Endometrium (tissue), 2 donors: ENCODE data around the gene CALY.

Source experiments
- FAIRE-seq: peaks from 2 replicates; lab custom pipeline; 2012; peaks lifted over from hg19 to GRCh38; lab: Jason Lieb, UNC
- donor health status: control.
- donor health status: control.

CALY gene

DNA sequence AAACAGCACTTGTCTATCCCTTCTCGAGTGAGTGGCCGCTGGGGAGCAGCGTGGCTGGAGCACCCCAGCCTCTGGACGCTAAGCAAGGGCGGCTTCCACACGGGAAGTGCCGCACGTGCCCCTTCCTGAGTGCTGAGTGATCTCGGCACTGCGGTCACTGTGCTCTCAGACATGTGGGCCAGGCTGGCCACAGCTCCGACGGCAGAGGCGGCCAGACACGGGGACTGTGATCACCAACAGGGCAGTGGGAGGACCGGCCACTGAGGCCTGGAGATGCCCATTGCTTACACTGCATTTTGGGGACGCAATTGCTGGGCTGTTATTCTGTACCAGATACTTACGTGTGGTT is 29.4 kb upstream of the CALY start:
- no peak for FAIRE-seq

DNA sequence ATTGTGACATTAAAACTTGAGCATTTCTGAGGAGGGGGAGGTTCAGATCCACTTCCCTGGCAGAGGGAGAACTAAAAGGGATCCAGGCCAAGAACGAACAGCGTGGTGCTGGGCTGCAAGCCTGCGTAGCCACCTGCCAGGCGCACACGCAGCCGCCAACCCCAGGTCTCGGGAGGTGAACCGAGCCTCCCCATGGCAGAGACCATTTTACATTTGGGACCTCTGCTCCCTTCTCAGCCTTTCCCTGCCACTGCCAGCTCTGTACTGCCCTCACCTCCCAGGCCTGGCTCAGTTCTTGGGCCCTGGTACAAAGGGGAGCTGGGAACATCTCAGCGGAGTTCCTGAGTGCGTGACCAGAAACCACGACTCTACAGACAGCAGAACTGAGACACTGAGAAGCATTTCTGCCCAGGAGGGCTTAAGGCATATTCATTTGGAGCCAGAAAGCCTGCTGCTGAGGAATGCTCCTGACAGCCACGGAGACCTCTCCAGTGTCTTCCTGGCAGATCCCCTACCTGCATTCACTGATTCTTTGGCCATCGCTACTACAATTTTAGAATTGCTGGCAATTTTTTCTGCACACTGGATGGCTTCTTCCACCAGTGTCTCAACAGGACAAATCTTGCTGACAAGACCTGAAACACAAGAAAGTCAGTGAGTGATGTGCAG is 28.9 kb upstream of the CALY start:
- no peak for FAIRE-seq

- FAIRE-seq: no peak
These were observed 28.1 kb upstream of the CALY start for GRCh38 chr10:133364645-133365431.

DNA sequence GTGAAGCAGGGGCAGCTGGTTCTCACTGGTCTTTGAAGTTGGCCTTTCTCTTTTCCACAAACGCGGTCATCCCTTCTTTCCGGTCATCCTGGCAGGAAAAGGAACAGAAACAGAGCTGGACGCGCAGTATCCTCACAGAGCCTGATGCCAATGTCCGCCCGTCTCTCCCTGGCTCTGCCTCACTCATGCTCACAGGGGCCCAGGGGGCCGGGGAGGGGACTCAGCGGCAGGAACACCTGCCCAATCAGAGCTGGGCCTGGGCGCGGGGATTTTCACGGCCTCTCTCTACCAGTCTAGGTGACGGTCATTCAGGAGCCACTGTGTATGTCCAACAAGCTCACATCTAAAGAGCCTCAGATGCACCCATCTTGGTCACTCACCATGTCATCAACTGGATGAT is 26.1 kb upstream of the CALY start:
- no peak for FAIRE-seq

- no peak for FAIRE-seq
These were observed 25.2 kb upstream of the CALY start for GRCh38 chr10:133361773-133362441.

DNA sequence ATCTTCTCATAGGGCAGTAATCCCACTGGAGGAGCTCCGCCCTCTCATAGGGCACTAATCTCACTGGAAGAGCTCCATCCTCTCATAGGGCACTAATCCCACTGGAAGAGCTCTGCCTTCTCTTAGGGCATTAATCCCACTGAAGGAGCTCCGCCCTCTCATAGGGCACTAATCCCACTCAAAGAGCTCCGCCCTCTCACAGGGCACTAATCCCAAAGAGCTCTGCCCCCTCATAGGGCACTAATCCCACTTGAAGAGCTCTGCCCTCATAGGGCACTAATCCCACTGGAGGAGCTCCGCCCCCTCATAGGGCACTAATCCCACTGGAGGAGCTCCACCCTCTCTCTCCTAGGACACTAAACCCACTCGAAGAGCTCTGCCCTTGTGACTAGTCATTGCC is 24.5 kb upstream of the CALY start:
- FAIRE-seq: no peak

DNA sequence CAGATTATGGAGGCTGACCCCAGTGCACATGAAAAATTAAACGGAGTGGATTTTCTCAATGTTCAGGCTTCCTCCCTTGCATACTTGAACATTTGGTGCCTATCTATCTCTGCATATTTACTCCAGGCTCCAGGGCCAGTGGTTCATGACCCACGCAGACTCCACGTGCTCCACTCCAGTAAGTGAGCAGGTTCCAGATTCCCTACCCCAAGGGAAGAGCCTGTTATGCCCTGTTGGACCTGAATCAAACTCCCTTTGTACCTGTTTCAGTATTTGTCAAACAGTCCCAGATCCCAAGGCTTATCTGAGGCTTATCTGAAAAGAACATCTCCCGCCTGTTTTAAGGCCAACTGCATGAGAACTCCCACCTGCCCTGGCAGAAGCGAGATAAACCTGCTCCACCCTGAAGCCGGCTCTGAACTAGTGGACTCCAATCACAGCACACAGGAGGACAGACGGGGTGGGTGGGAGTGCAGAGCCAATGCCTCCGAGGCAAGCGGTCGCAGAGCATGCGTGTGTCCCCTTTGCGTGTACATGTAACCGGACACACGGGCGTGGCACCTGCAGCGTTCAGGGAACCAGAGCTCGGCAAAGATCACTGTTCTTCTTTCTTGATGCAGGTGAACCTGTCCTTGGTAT is 23.4 kb upstream of the CALY start:
- FAIRE-seq: no peak

DNA sequence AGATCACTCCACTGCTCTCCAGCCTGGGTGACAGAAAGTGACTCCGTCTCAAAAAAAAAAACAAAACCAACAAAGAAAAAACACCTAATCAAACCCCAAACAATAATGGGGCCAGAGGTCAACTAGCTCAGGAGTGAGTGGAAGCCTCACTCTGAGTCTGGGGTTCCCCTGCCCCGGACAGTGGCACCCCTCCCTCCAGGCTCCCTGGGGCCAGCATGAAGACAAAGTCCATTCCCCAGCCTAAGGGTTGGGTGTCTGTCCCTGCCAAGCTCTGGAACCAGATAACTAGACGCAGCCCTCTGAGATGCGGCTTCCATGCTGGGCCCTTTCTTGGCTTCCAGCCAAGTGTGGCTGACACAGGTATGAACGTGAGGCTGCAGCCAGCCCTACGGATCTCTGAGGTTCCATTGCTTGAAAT is 22.9 kb upstream of the CALY start:
- no peak for FAIRE-seq

DNA sequence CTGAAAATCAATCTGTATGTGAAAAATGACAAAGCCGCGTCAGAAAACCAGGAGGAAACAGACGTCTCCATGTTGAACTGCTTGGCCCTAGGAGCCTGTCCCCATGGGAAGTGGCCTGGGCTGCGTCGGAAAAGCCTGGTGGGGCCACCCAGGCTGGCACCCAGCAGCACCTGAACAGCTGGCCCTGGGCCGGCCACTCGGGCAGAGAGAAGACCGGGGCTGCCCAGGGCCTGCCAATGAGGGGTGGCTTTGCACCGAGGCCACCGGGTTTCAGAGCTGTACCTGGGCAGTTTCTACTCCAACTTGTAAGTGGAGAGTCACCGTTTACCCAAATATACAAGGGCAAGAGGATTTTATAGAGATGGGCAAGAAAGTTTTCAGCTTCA is 22.2 kb upstream of the CALY start:
- no peak for FAIRE-seq

DNA sequence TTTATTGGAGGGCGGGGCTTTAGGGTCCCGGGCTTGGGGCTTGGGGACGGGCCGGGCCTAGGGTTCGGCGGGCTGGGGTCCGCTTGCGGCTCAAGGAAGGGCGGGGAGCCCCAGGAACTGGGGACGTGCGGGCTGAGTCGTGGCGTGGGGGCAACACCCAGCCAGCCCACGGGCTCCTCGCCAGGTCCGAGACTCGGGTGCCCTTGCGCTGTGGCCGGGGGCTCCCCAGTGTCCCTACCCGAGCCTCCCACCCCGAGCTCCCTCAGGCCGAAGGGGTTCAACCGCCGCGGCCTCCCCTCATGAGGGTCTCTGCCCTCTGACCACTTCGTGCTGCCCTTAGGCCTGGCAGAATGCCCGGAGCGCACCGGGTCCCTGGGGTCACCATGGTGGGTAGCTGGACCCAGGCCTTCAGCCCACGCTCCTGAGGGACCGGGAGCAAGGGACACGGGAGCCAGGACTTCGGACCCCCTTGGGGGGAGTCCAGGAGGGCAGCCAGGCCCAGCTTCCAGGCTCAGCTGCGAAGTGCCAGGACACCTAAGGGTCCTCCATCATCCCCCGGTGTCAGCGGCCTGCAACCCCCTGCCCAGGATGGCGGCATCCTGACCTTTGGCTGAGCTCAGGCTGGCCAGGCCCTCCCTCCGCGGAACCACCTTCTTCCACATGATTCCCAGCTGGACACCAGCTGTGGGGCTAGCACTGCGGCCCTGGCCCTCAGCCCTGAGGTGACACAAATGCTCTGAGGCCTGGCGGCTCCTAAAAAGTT is 21.6 kb upstream of the CALY start:
- FAIRE-seq: no peak

DNA sequence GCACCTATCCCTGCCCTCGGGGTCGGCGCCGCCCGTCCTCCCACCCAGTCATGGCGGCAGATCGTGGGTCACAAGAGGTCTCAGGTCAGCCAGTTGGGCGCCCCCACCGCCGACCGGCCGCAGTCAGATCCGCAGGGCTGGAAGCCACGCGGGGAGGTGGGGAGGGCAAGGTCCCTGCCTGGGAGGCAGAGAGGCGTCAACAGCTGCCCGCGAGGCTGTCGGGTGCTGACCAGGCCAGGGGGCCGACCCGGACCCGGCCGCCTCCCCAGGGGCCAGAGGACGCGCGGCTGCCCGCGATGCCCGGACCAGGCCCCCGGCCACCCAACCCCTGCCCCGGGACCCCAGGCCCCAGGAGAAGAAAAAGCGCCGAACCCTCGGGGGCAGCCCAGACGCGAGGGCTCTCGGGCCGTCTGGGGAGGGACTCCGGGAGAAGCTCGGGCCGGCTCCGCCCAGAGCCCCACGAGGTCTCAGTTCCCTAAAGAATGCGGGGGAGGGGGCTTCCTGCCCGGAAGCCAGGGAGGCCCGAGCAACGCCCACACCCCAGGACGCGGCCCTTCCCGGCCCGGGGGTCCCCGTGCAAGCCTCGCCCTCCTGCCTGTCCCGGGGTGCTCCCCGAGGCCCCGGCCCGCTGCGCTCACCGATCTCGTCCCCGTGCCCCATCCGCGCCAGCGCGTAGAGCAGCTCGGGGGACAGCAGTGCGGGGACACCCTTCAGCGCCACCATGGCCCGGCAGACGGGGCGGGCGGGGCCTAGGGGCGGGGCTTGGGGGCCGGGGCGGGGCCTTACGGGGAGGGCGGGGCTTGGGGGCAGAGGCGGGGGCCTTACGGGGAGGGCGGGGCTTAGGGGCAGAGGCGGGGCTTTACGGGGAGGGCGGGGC is 20.8 kb upstream of the CALY start, which contains the start of gene FUOM:
TSS of gene FUOM (minus strand) at position 735 of the 877 bp plus-strand sequence. CDS start at position 723, 12 bp downstream.
- no peak for FAIRE-seq

- no peak for FAIRE-seq
These were observed 20.0 kb upstream of the CALY start for GRCh38 chr10:133356549-133357284.

- no peak for FAIRE-seq
These were observed 19.3 kb upstream of the CALY start for GRCh38 chr10:133355991-133356390.

DNA sequence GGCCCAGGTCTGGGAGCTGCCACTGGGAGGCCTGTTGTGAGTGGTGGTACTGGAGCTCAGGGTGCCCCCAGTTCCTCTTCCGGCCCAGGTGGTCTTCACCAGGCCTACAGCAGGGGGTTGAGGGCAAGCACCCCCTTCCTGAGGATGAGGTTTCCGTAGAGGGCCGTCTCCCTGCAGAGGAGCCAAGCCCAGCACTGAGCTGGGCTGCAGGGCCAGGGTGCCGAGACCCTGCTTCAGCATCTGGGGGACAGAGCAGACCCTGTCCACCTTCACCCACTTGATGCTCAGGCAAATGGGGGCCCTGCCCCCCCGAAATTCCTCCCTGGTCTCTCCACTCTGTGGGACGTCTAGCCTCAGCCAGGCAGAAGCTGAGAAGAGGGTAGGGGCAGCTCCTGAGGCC is 18.6 kb upstream of the CALY start:
- no peak for FAIRE-seq

- no peak for FAIRE-seq
These were observed 18.1 kb upstream of the CALY start for GRCh38 chr10:133354672-133355240.

GRCh38 chr10:133353988-133354605 is 17.4 kb upstream of the CALY start:
- no peak for FAIRE-seq

GRCh38 chr10:133353202-133353959 is 16.7 kb upstream of the CALY start:
- no peak for FAIRE-seq

DNA sequence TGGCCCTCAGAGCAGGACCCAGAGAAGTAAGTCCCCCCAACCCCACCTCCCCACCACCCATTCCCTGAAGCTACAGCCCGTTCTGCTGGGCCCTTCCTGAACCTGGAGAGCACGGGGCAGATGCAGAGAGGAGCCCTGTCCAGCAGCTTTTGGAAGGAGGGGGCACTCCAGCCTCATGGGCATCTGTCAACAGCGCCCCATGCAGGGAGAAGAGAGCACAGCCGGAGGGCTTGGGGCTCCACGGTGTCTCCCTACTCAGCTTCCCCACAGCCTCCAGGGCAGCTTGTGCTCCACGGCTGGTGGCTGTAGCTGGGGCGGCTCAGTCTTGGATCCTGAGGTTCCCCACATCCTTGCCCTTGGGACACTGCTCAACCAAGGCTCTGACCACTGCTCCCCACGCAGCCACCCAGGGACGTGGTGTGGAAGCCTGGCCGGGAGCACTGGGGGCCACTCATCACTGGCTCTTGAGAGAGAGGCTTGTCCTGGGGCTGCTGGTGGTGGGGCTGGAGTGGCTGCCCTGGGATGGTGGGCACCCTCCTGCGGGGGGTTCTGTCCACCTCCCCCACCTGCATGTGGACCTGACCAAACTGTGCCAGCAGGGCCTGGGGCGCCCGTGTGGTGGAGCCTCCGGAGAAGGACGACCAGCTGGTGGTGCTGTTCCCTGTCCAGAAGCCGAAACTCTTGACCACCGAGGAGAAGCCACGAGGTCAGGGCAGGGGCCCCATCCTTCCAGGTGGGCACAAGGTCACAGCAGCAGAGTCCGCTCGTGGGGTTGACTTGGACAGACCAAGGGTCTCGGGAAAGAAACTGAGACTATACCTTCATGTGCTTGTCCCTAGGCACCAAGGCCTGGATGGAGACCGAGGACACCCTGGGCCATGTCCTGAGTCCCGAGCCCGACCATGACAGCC is 15.0 kb upstream of the CALY start:
- FAIRE-seq: no peak
